Neural progenitor cell (in vitro differentiated cells): Measurements from ENCODE around the gene EXD2.

Experiments
- CTCF ChIP-seq: fragments of 200-600 bp; sonication (generic); IDR thresholded peaks from 2 replicates; pipeline ENCODE4 v1.5.1; 2017; ENCODE audit warnings: antibody characterized with exemption, mild to moderate bottlenecking
- EZH2 ChIP-seq: fragments of 200-600 bp; sonication (generic); IDR thresholded peaks from 2 replicates; pipeline ENCODE4 v1.6.1; 2017; ENCODE audit warnings: antibody characterized with exemption, mild to moderate bottlenecking, moderate library complexity
- EZH2phosphoT487 ChIP-seq: fragments of 200-600 bp; sonication (generic); IDR thresholded peaks from 2 replicates; pipeline ENCODE4 v1.6.1; 2017; ENCODE audit warnings: antibody characterized with exemption

DNA sequence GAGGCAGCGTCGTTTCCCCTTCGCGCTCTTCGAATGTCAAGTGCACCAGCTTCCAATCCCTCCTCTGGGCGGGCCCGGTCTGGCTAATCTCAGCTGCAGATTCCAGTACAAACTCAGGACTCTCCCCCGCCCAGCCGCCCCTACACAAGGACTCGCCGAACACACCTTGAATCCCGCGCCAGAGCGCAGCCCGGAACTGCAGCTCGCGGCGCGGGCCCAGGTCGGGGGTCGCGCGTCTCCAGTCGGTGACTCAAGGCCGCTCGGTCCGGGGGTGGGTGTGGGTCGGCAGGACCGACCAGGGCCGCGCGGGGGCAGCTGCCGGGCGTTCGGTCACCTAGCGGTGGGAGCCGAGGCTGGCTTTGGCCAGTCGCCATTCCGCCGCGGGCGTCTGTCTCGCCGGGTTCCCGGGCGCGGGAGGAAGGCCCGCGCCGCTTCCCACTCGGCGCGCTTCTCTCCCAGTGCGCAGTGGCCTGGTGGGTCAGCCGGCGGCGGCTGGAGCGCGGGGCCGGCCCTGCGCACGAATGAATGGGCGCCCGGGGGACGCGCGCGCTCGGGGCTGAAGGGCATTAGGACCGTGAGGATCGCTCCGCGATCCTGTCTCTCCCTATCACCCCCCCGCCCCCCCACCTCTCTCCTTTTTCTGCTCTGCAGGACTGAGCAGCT lies 68.4 kb downstream of the EXD2 start, which contains the start of gene GALNT16:
- peak; percentile 58 for TF ChIP-seq CTCF
- TF ChIP-seq EZH2phosphoT487: no peak
- TF ChIP-seq EZH2: peak; percentile 28
